Natural killer cell (primary cell): ENCODE data around the gene SLC6A1. TPM values are rescaled to one million over a fixed set of nuclear protein-coding genes. Genes with fewer than 3 reads are reported as not detected.

Experiments
- ATAC-seq, 3 donors: fragments of 150-1000 bp in 2 of 3; fragments of 200-7000 bp in 1 of 3; cut with Tn5 transposase; 1 replicate in 1 of 3; 2 replicates in 2 of 3; pipeline ENCODE4 v1.10.0; 2021; ENCODE audit warnings: mild to moderate bottlenecking in 2 of 3, moderate library complexity in 2 of 3
- DNase-seq, 2 donors: peaks; one replicate each; pipeline versions ENCODE4 v3.0.0 to v3.0.0-alpha.2; 2013 to 2021; ENCODE audit warnings: mixed read lengths in 1 of 2
- H3K27ac ChIP-seq: one replicate; pipeline ENCODE4 v1.5.1; 2013; ENCODE audit warnings: mild to moderate bottlenecking, low read length
- H3K27me3 ChIP-seq: one replicate; pipeline ENCODE4 v1.6.1; 2013; ENCODE audit warnings: low read length; ENCODE audit not compliant: control insufficient read depth, insufficient read depth
- H3K36me3 ChIP-seq: one replicate; pipeline ENCODE4 v1.6.1; 2013; ENCODE audit warnings: low read length; ENCODE audit not compliant: control insufficient read depth, insufficient read depth
- H3K4me1 ChIP-seq: one replicate; pipeline ENCODE4 v1.6.1; 2013; ENCODE audit warnings: low read length; ENCODE audit not compliant: control insufficient read depth, insufficient read depth
- H3K4me3 ChIP-seq: one replicate; pipeline ENCODE4 v1.5.1; 2013; ENCODE audit warnings: low read length
- H3K9me3 ChIP-seq: one replicate; pipeline ENCODE4 v1.6.1; 2013; ENCODE audit warnings: low read length; ENCODE audit not compliant: control insufficient read depth, insufficient read depth
- H3K27ac Mint-ChIP-seq, 2 donors: one replicate each; pipeline ENCODE4 v1.8.0; 2022; ENCODE audit warnings: mild to moderate bottlenecking in 2 of 2, mixed read lengths in 2 of 2, moderate library complexity in 1 of 2
- H3K27me3 Mint-ChIP-seq, 2 donors: one replicate each; pipeline ENCODE4 v1.8.0; 2022; ENCODE audit warnings: low read depth in 2 of 2, mixed read lengths in 2 of 2
- H3K36me3 Mint-ChIP-seq: one replicate; pipeline ENCODE4 v1.8.0; 2022; ENCODE audit warnings: mixed read lengths
- H3K4me1 Mint-ChIP-seq, 2 donors: one replicate each; pipeline ENCODE4 v1.8.0; 2022; ENCODE audit warnings: mixed read lengths in 2 of 2
- H3K4me3 Mint-ChIP-seq: one replicate; pipeline ENCODE4 v1.8.0; 2022; ENCODE audit warnings: mild to moderate bottlenecking, moderate library complexity, mixed read lengths
- H3K9me3 Mint-ChIP-seq, 2 donors: one replicate each; pipeline ENCODE4 v1.8.0; 2022; ENCODE audit warnings: mixed read lengths in 2 of 2
- WGBS: methylation state at CpG from one replicate; pipeline ENCODE4 v1.1.7; 2013; ENCODE audit warnings: missing lambda C conversion rate; ENCODE audit not compliant: insufficient coverage; 5-methylcytosine and 5-hydroxymethylcytosine counted together
- intact Hi-C: fragments of 100-400 bp; cut with micrococcal nuclease; formaldehyde crosslinking; loops from one replicate; pipeline ENCODE4 v1.14.2; 2022
- total RNA-seq, 4 donors: library from RNA; stranded (reverse); fragments of 120-200 nt in 1 of 4; gene quantifications; one replicate each; pipeline versions ENCODE4 v1.2.3 to v1.2.4, GENCODE V29; 2013 to 2022
- TF ChIP-seq, protein P1 (sequence below): fragments of 200-600 bp; IDR thresholded peaks from one replicate; pipeline ENCODE4 v1.8.0; 2022; ENCODE audit warnings: antibody characterized with exemption

The SLC6A1 gene
- total RNA-seq, 3 donors from 2014 or later (not counting 1 experiment from before 2014, with no cell fraction given), result not detected

DNA sequence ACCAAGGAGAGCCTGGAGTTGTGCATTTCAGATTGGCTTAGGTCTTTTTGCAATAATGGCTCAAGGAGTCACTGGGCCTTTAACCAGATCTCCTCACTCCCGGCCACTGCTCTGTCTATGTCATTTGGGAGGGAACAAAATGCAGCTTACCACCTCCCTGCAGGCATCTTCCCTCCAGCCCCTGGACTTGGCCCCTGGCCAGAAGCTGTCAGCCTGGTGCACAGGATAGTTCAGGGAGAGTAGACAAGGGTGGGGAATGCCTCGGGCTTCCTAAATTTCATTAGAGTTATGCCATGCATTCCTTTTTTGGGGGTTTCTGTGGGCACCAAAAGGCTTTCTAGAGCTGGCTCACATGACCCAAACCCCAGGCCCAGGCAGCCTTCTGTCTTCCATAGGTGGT, 91.5 kb downstream of the SLC6A1 start:
- Mint-ChIP-seq H3K9me3 (no peaks in the 10 kb centered on the region), H3K27ac (no peak overlapping the region), H3K36me3 (no peaks in the 10 kb centered on the region), H3K4me1 (no peaks in the 10 kb centered on the region), H3K4me3 (no peak overlapping the region), H3K27me3 (peaks cover 0 to 3% of the 10 kb centered on the region in 2 donors)
- Histone ChIP-seq H3K4me3 (no peak overlapping the region), H3K4me1 (no peaks in the 10 kb centered on the region), H3K27me3 (no peaks in the 10 kb centered on the region), H3K9me3 (no peaks in the 10 kb centered on the region), H3K36me3 (no peaks in the 10 kb centered on the region), H3K27ac (no peak overlapping the region)
- intact Hi-C loops, result no loop called here
- no peak for ATAC-seq
- TF ChIP-seq, protein P1, sequence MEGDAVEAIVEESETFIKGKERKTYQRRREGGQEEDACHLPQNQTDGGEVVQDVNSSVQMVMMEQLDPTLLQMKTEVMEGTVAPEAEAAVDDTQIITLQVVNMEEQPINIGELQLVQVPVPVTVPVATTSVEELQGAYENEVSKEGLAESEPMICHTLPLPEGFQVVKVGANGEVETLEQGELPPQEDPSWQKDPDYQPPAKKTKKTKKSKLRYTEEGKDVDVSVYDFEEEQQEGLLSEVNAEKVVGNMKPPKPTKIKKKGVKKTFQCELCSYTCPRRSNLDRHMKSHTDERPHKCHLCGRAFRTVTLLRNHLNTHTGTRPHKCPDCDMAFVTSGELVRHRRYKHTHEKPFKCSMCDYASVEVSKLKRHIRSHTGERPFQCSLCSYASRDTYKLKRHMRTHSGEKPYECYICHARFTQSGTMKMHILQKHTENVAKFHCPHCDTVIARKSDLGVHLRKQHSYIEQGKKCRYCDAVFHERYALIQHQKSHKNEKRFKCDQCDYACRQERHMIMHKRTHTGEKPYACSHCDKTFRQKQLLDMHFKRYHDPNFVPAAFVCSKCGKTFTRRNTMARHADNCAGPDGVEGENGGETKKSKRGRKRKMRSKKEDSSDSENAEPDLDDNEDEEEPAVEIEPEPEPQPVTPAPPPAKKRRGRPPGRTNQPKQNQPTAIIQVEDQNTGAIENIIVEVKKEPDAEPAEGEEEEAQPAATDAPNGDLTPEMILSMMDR, result no peak
- no peak for DNase-seq
- 84% methylated on average over 2 of the region's 2 CpGs for WGBS

DNA sequence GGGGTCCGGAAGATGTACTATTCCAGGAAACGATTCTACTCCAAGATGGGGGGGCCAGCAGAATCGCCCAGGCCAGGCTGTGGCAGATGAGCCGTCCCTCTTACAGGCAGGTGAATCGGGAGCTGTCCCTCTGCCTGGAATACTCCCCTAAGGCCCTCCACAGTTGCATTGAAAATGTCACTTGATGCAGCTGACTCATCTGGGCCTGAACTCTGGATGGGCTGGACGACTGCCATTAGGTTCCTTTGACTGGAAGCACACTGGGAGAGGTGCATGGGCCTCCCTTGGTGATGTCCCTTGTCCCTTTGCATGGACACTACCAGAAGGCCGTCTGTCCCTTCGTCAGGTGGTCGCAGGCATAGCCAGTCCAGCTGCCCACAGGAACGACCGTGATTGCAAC, 92.1 kb downstream of the SLC6A1 start:
- intact Hi-C loops, result no loop called here
- H3K4me3 Mint-ChIP-seq, result no peak overlapping the region
- ATAC-seq, result no peak

DNA sequence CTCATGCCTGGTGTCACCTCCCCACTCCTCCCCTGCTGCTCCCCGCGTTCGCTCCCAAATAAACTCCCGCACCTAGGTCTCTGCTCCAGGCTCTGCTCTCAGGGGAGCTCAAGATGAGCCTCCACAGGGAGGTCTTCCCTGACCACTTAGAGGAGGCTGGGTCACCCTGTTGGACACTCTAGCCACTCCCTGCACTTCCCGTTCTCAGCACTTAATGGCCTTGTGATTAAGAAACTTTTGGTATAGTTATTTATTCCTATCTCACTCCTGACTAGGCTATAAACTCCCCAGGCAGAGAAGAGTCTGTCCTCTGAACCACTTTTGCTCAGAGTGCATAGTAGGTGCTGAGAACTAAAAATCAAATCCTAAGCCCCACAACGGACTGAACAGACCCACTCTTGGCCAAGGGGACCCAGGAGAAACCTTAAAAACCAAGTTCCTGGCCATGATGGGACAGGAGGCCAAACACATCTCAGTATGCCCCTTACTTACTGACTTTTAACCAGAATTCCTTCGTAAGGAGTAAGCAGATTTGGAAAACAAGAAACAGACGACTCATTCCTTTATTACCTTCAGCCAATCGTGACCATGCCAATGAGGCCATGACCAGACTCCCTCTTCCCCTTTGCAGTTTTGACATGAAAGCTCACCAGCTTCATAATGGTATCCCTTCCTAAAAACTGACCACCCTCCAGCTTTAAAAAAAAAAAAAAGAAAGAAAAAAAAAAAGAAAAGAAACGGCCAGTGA, 92.7 kb downstream of the SLC6A1 start:
- Mint-ChIP-seq H3K4me3 (no peak overlapping the region), H3K36me3 (no peaks in the 10 kb centered on the region), H3K9me3 (no peaks in the 10 kb centered on the region), H3K27me3 (peaks cover 0 to 3% of the 10 kb centered on the region in 2 donors), H3K4me1 (no peaks in the 10 kb centered on the region), H3K27ac (no peak overlapping the region)
- Histone ChIP-seq H3K4me1 (no peaks in the 10 kb centered on the region), H3K9me3 (no peaks in the 10 kb centered on the region), H3K36me3 (no peaks in the 10 kb centered on the region), H3K4me3 (no peak overlapping the region), H3K27ac (no peak overlapping the region), H3K27me3 (no peaks in the 10 kb centered on the region)
- intact Hi-C loops, result no loop called here
- no peak for DNase-seq
- no peak for ATAC-seq
- TF ChIP-seq, protein P1, result no peak
- 81% methylated on average over 10 of the region's 10 CpGs for WGBS

More for the DNA sequence above, 92.1 kb downstream of the SLC6A1 start:
- Histone ChIP-seq H3K4me3 (no peak overlapping the region), H3K27ac (no peak overlapping the region), H3K27me3 (no peaks in the 10 kb centered on the region), H3K4me1 (no peaks in the 10 kb centered on the region), H3K36me3 (no peaks in the 10 kb centered on the region), H3K9me3 (no peaks in the 10 kb centered on the region)
- TF ChIP-seq, protein P1, result no peak
- DNase-seq, result no peak
- Mint-ChIP-seq H3K4me1 (no peaks in the 10 kb centered on the region), H3K27me3 (peaks cover 0 to 3% of the 10 kb centered on the region in 2 donors), H3K36me3 (no peaks in the 10 kb centered on the region), H3K27ac (no peak overlapping the region), H3K9me3 (no peaks in the 10 kb centered on the region)
- WGBS, result 92% methylated on average over 7 of the region's 11 CpGs

DNA sequence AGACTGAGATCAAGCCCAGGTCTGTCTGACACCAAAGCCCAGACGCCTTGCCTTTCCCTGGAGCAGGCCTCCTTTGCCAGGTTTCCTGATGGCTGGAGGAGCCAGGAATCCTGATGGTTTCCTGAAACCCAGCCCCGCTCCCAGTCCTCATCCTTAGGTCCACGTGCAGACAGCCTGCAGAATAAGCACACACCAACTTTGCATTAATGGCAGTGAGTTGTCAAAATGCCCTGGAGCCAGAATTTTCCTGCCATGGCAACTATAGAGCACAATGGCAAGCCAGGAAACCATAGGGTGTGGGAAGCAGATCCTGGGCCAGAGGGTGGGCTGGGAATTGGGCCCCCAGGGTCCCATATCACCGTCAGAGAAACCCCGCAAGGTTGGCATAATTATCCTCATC, 94.3 kb downstream of the SLC6A1 start:
- WGBS, result 76% methylated on average over 5 of the region's 5 CpGs
- DNase-seq, result no peak

More for the DNA sequence above, 94.3 kb downstream of the SLC6A1 start:
- Mint-ChIP-seq H3K4me1 (no peaks in the 10 kb centered on the region), H3K9me3 (no peaks in the 10 kb centered on the region), H3K27me3 (peaks cover 0 to 3% of the 10 kb centered on the region in 2 donors), H3K36me3 (no peaks in the 10 kb centered on the region), H3K4me3 (no peak overlapping the region), H3K27ac (no peak overlapping the region)
- H3K4me1 ChIP-seq, result no peaks in the 10 kb centered on the region
- TF ChIP-seq, protein P1, result no peak
- no peaks in the 10 kb centered on the region for H3K27me3 ChIP-seq
- H3K27ac ChIP-seq, result no peak overlapping the region
- intact Hi-C loops, result no loop called here
- H3K9me3 ChIP-seq, result no peaks in the 10 kb centered on the region
- H3K4me3 ChIP-seq, result no peak overlapping the region
- ATAC-seq, result no peak
- no peaks in the 10 kb centered on the region for H3K36me3 ChIP-seq
